NCI-H526 (cell line): ENCODE data around the gene CD300C.
"Not testable (repeated sequence)": the region's sequence is repeated elsewhere in the genome, so short reads cannot be mapped to it uniquely, and the experiment has no call there.

Experiments used
- DNase-seq, 2 experiments: peaks; one replicate each; lab custom pipeline; 2025; lab: John Stamatoyannopoulos, UW

CD300C gene

GRCh38 chr17:74512624-74513091, 33.3 kb downstream of the CD300C start:
- DNase-seq = no peak

- DNase-seq = no peak
These were observed 33.9 kb downstream of the CD300C start for GRCh38 chr17:74512036-74512435.

GRCh38 chr17:74508156-74508555, 37.8 kb downstream of the CD300C start:
- no peak for DNase-seq

- not testable (repeated sequence) for DNase-seq
These were observed 42.0 kb downstream of the CD300C start for GRCh38 chr17:74503949-74504348.

- DNase-seq = no peak
These were observed 43.1 kb downstream of the CD300C start for GRCh38 chr17:74502861-74503260.

GRCh38 chr17:74499992-74500391, 45.9 kb downstream of the CD300C start:
- DNase-seq = no peak

GRCh38 chr17:74497471-74497870, 48.4 kb downstream of the CD300C start:
- DNase-seq = no peak

- DNase-seq = peak; percentile 30 to 84
These were observed 52.5 kb downstream of the CD300C start for GRCh38 chr17:74493331-74493833.

GRCh38 chr17:74491626-74492025, 54.3 kb downstream of the CD300C start:
- DNase-seq = no peak
